ENCODE measurements around the gene PPP1CC.

The PPP1CC gene

DNA sequence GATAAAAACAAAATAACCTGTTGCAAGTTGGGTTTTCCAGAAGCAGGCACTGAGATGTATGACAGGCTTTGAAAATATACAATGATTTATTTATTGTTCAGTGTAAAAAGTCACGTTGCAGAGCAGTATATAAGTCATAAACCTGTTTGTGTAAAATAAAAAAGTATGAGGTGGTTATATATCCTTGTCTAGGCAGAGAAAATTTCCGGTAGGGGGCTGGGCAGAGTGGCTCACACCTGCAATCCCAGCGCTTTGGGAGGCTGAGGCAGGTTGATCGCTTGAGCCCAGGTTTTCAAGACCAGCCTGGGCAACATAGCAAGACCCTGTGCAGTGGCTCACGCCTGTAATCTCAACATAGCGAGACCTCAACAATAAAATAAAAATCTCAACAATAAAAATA lies 16.2 kb upstream of the PPP1CC start:
- Histone ChIP-seq H3K4me1 (ENCODE audit: control insufficient read depth, insufficient read depth, low read length) (no peaks in the 10 kb centered on the region), H3K36me3 (ENCODE audit: control insufficient read depth, insufficient read depth, low read length) (no peaks in the 10 kb centered on the region), H3K4me3 (ENCODE audit: insufficient read depth, low read depth, low read length) (no peak overlapping the region), H3K9me3 (ENCODE audit: control insufficient read depth, low read length) (no peaks in the 10 kb centered on the region), H3K27ac (ENCODE audit: insufficient read depth, low read depth, low read length, poor library complexity, severe bottlenecking) (no peak overlapping the region), H3K27me3 (ENCODE audit: control insufficient read depth, insufficient read depth, low read length, poor library complexity, severe bottlenecking) (no peaks in the 10 kb centered on the region)
- WGBS, 2 experiments, result 91 to 92% methylated on average over 6 of the region's 6 CpGs

GRCh38 chr12:110756611-110757010 lies 13.9 kb upstream of the PPP1CC start:
- Histone ChIP-seq H3K36me3 (ENCODE audit: control insufficient read depth, insufficient read depth, low read length) (no peaks in the 10 kb centered on the region), H3K9me3 (ENCODE audit: control insufficient read depth, low read length) (no peaks in the 10 kb centered on the region), H3K4me1 (ENCODE audit: control insufficient read depth, insufficient read depth, low read length) (no peaks in the 10 kb centered on the region), H3K27me3 (ENCODE audit: control insufficient read depth, insufficient read depth, low read length, poor library complexity, severe bottlenecking) (no peaks in the 10 kb centered on the region), H3K4me3 (ENCODE audit: insufficient read depth, low read depth, low read length) (no peak overlapping the region), H3K27ac (ENCODE audit: insufficient read depth, low read depth, low read length, poor library complexity, severe bottlenecking) (no peak overlapping the region)
- WGBS, 2 experiments, result 78 to 82% methylated on average over 1 of the region's 1 CpG

DNA sequence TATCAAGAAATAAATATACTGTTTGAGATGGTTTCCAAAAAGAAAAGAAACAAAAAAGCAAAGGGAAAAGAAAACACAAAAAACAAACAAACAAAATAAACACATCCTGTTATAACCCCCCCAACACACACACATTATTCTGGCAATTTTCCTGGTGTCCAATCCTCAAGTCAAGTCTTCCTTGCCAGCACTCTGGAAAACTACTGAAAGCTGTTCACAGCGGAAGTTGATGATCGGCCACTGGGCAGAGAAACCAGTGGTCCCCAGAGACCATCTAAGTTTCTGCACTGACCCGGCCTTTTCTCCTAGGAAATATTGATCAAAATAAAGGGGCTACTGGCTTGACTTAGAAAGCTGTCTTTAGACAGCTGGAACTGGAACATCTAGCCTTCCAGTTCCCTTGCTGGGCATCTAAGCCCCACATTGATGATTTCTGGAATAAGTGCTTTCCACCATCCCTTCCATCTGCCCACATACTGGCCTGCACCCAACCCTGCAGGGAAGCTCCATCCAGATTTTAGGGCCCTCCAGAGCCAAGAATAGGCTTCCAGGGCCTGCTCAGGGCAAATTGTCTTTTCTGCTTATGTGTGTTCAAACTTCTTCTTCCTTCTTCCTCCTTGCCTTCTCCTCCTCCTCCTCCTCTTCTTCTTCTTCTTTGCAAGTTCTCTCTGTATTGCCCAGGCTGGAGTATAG lies 11.6 kb upstream of the PPP1CC start:
- no peaks in the 10 kb centered on the region for H3K9me3 ChIP-seq (ENCODE audit: control insufficient read depth, low read length)
- H3K27me3 ChIP-seq (ENCODE audit: control insufficient read depth, insufficient read depth, low read length, poor library complexity, severe bottlenecking), result no peaks in the 10 kb centered on the region
- 96 to 98% methylated on average over 3 of the region's 3 CpGs for WGBS, 2 experiments
- no peak overlapping the region for H3K4me3 ChIP-seq (ENCODE audit: insufficient read depth, low read depth, low read length)
- no peaks in the 10 kb centered on the region for H3K36me3 ChIP-seq (ENCODE audit: control insufficient read depth, insufficient read depth, low read length)
- H3K4me1 ChIP-seq (ENCODE audit: control insufficient read depth, insufficient read depth, low read length), result no peaks in the 10 kb centered on the region
- no peak overlapping the region for H3K27ac ChIP-seq (ENCODE audit: insufficient read depth, low read depth, low read length, poor library complexity, severe bottlenecking)

- Histone ChIP-seq H3K9me3 (ENCODE audit: control insufficient read depth, low read length) (no peaks in the 10 kb centered on the region), H3K27ac (ENCODE audit: insufficient read depth, low read depth, low read length, poor library complexity, severe bottlenecking) (no peak overlapping the region), H3K27me3 (ENCODE audit: control insufficient read depth, insufficient read depth, low read length, poor library complexity, severe bottlenecking) (no peaks in the 10 kb centered on the region), H3K4me3 (ENCODE audit: insufficient read depth, low read depth, low read length) (no peak overlapping the region), H3K4me1 (ENCODE audit: control insufficient read depth, insufficient read depth, low read length) (no peaks in the 10 kb centered on the region), H3K36me3 (ENCODE audit: control insufficient read depth, insufficient read depth, low read length) (no peaks in the 10 kb centered on the region)
- 93 to 94% methylated on average over 13 of the region's 13 CpGs for WGBS, 2 experiments
Measured at GRCh38 chr12:110750784-110751461, 8.2 kb upstream of the PPP1CC start.

DNA sequence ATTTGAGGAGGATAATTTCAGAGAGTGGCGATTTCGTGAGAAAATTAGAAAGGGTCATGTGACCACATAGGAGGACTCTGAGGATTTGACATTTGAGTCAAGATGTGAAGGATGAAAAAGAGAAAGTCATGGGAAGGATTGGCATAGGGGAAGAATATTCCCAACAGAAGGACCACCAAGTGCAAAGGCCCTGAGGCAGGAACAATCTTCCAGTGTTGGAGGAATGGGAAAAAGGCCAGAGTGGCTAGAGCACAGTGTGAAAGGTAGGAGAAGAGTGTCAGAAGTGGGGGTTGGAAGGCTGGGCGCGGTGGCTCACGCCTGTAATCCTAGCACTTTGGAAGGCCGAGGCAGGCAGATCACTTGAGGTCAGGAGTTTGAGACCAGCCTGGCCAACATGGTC lies 3.9 kb upstream of the PPP1CC start:
- Histone ChIP-seq H3K36me3 (ENCODE audit: control insufficient read depth, insufficient read depth, low read length) (no peaks in the 10 kb centered on the region), H3K4me3 (ENCODE audit: insufficient read depth, low read depth, low read length) (no peak overlapping the region), H3K9me3 (ENCODE audit: control insufficient read depth, low read length) (no peaks in the 10 kb centered on the region), H3K27me3 (ENCODE audit: control insufficient read depth, insufficient read depth, low read length, poor library complexity, severe bottlenecking) (no peaks in the 10 kb centered on the region), H3K4me1 (ENCODE audit: control insufficient read depth, insufficient read depth, low read length) (peaks cover 6% of the 10 kb centered on the region), H3K27ac (ENCODE audit: insufficient read depth, low read depth, low read length, poor library complexity, severe bottlenecking) (no peak overlapping the region)
- 94 to 96% methylated on average over 6 of the region's 6 CpGs for WGBS, 2 experiments

DNA sequence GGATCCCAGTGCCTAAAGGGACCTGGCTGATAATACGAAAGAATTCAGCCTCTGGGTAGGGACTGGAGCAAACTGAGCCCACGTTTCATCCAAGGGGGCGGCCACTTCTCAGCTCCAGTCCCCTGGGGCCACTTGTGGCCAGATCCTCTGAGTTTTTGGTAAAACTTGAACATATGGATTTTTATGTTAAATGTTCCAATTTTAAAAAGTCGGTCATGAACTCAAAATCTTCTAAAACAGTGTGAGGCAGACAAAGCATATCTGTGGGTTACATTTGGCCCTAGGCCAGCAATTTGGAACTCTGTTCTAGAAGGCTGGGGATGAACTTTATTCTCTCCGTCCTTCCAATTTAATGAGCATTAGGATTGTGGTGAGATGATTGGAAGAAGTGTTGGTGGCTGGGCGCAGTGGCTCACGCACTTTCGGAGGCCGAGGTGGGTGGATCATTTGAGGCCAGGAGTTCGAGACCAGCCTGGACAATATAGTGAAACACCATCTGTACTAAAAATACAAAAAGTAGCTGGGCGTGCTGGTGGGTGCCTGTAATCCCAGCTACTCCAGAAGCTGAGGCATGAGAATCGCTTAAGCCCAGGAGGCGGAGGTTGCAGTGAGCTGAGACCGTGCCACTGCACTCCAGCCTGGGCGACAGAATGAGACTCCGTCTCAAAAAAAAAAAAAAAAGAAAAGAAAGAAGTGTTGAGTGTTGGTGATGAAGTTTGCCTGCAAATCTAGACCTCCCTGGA lies 3.0 kb upstream of the PPP1CC start:
- H3K36me3 ChIP-seq (ENCODE audit: control insufficient read depth, insufficient read depth, low read length), result no peaks in the 10 kb centered on the region
- H3K27ac ChIP-seq (ENCODE audit: insufficient read depth, low read depth, low read length, poor library complexity, severe bottlenecking), result no peak overlapping the region
- WGBS, 2 experiments, result 90 to 91% methylated on average over 16 of the region's 16 CpGs
- peaks cover 6% of the 10 kb centered on the region for H3K4me1 ChIP-seq (ENCODE audit: control insufficient read depth, insufficient read depth, low read length)
- no peaks in the 10 kb centered on the region for H3K27me3 ChIP-seq (ENCODE audit: control insufficient read depth, insufficient read depth, low read length, poor library complexity, severe bottlenecking)
- no peak overlapping the region for H3K4me3 ChIP-seq (ENCODE audit: insufficient read depth, low read depth, low read length)
- no peaks in the 10 kb centered on the region for H3K9me3 ChIP-seq (ENCODE audit: control insufficient read depth, low read length)

DNA sequence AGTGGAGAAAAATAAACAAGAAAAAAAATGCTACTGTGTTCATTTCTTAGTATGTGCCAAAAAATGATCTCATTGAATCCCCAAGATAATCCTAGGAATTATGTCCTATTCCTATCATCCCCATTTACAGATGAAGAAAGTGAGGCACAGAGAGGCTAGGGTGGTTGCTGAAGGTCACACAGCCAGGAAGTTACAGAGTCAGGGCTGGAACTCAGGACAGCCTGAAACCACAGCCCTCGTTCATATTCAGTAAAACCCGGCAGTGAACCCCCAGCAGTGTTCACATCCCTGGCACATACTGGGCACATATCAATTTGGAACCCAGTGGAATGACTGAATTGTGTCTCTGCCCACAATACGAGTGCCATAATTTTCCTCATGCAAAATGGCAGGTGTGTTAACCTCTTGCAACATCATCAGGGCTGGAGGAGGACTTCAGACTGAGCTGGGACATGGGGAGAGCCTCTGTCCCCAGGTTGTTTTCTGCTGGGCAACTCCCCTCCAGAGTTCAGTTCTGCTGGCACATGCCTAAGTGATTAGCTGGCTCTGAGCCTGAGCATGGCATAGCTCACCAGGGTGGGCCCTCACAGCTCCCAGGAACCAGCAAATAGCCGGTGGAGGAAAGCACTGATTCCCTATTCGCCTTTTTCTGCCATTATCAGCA lies 2.0 kb upstream of the PPP1CC start:
- no peaks in the 10 kb centered on the region for H3K9me3 ChIP-seq (ENCODE audit: control insufficient read depth, low read length)
- H3K4me1 ChIP-seq (ENCODE audit: control insufficient read depth, insufficient read depth, low read length), result peaks cover 11% of the 10 kb centered on the region
- no peak overlapping the region for H3K27ac ChIP-seq (ENCODE audit: insufficient read depth, low read depth, low read length, poor library complexity, severe bottlenecking)
- no peak overlapping the region for H3K4me3 ChIP-seq (ENCODE audit: insufficient read depth, low read depth, low read length)
- 88 to 91% methylated on average over 5 of the region's 5 CpGs for WGBS, 2 experiments
- no peaks in the 10 kb centered on the region for H3K27me3 ChIP-seq (ENCODE audit: control insufficient read depth, insufficient read depth, low read length, poor library complexity, severe bottlenecking)
- H3K36me3 ChIP-seq (ENCODE audit: control insufficient read depth, insufficient read depth, low read length), result no peaks in the 10 kb centered on the region

DNA sequence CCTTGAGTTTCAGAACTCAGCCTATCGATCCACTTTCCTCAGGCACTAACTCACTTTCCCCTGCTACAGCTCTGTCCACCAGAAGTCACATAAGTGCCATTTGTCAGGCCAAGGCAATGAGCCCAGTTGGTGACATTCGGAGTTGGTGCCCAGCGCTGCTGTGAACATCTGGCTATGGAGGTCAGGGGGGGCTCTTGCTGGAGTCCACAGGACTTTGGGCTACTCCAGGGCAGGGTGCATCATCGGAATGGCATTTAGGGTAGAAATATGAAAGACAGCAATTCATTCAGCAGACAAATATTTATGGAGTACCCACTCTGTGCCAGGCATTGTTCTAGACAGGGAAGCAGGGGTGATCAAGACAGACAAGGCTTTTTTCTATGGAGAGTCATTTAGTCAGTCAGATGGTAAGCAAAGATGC lies 1.5 kb upstream of the PPP1CC start:
- H3K27ac ChIP-seq (ENCODE audit: insufficient read depth, low read depth, low read length, poor library complexity, severe bottlenecking), result no peak overlapping the region
- WGBS, 2 experiments, result 71 to 74% methylated on average over 4 of the region's 4 CpGs
- no peaks in the 10 kb centered on the region for H3K9me3 ChIP-seq (ENCODE audit: control insufficient read depth, low read length)

GRCh38 chr12:110743571-110744093 lies 941 bp upstream of the PPP1CC start:
- H3K27ac ChIP-seq (ENCODE audit: insufficient read depth, low read depth, low read length, poor library complexity, severe bottlenecking), result no peak overlapping the region
- H3K4me3 ChIP-seq (ENCODE audit: insufficient read depth, low read depth, low read length), result peak overlapping the region; percentile 78
- H3K27me3 ChIP-seq (ENCODE audit: control insufficient read depth, insufficient read depth, low read length, poor library complexity, severe bottlenecking), result no peaks in the 10 kb centered on the region
- H3K4me1 ChIP-seq (ENCODE audit: control insufficient read depth, insufficient read depth, low read length), result peaks cover 20% of the 10 kb centered on the region
- H3K36me3 ChIP-seq (ENCODE audit: control insufficient read depth, insufficient read depth, low read length), result no peaks in the 10 kb centered on the region
- no peaks in the 10 kb centered on the region for H3K9me3 ChIP-seq (ENCODE audit: control insufficient read depth, low read length)
- 6% methylated on average over 26 of the region's 26 CpGs for WGBS, 2 experiments

More for the DNA sequence above, 1.5 kb upstream of the PPP1CC start:
- Histone ChIP-seq H3K27me3 (ENCODE audit: control insufficient read depth, insufficient read depth, low read length, poor library complexity, severe bottlenecking) (no peaks in the 10 kb centered on the region), H3K36me3 (ENCODE audit: control insufficient read depth, insufficient read depth, low read length) (no peaks in the 10 kb centered on the region), H3K4me1 (ENCODE audit: control insufficient read depth, insufficient read depth, low read length) (peaks cover 15% of the 10 kb centered on the region), H3K4me3 (ENCODE audit: insufficient read depth, low read depth, low read length) (peak overlapping the region; percentile 78)
